Sigmoid colon (tissue), 7 donors: ENCODE measurements around the gene RPS27. TPM values are rescaled to one million over a fixed set of nuclear protein-coding genes. Genes with fewer than 3 reads are reported as not detected.
"Not testable (repeated sequence)": the region's sequence is repeated elsewhere in the genome, so short reads cannot be mapped to it uniquely, and the experiment has no call there.

ENCODE experiments used
- DNase-seq: peaks from one replicate; pipeline ENCODE4 v3.0.0-alpha.2; 2019
- H3K27ac ChIP-seq, 4 donors: fragments of 200-600 bp; sonication (generic); one replicate each; pipeline ENCODE4 v1.5.1; 2016 to 2019; ENCODE audit warnings: mild to moderate bottlenecking in 1 of 4
- H3K27me3 ChIP-seq, 3 donors: fragments of 200-600 bp; sonication (generic); one replicate each; pipeline ENCODE4 v1.5.1; 2019; ENCODE audit warnings: mild to moderate bottlenecking in 1 of 3
- H3K36me3 ChIP-seq, 4 donors: fragments of 200-600 bp; sonication (generic); one replicate each; pipeline ENCODE4 v1.5.1; 2016 to 2019
- H3K4me1 ChIP-seq, 4 donors: fragments of 200-600 bp; sonication (generic); one replicate each; pipeline ENCODE4 v1.5.1; 2017 to 2019
- H3K4me3 ChIP-seq, 4 donors: fragments of 200-600 bp; sonication (generic); one replicate each; pipeline ENCODE4 v1.5.1; 2017 to 2019; ENCODE audit warnings: mild to moderate bottlenecking in 2 of 4, moderate library complexity in 1 of 4
- H3K9me3 ChIP-seq, 4 donors: fragments of 200-600 bp in 3 of 4; sonication (generic) in 3 of 4; one replicate each; pipeline versions ENCODE4 v1.5.1 to v1.6.1; 2013 to 2019
- CTCF ChIP-seq, 4 experiments: fragments of 450-650 bp in 3 of 4; fragments of 200-600 bp in 1 of 4; IDR thresholded peaks; one replicate each; pipeline ENCODE4 v1.5.1; 2016 to 2019; ENCODE audit warnings: antibody characterized with exemption in 4 of 4, mild to moderate bottlenecking in 3 of 4, moderate library complexity in 2 of 4
- EP300 ChIP-seq, 4 donors: sonication (generic); formaldehyde crosslinking; IDR thresholded peaks; one replicate each; pipeline ENCODE4 v1.6.1; 2017; ENCODE audit warnings: antibody characterized with exemption in 4 of 4
- POLR2A ChIP-seq, 2 donors: fragments of 450-650 bp; IDR thresholded peaks; one replicate each; pipeline ENCODE4 v1.6.1; 2016; ENCODE audit warnings: antibody characterized with exemption in 2 of 2, mild to moderate bottlenecking in 2 of 2, moderate library complexity in 2 of 2
- POLR2AphosphoS5 ChIP-seq, 4 donors: sonication (generic); formaldehyde crosslinking; IDR thresholded peaks; one replicate each; pipeline ENCODE4 v1.6.1; 2017; ENCODE audit warnings: antibody characterized with exemption in 4 of 4
- WGBS, 2 donors: extraction: QIAGEN DNeasy Blood & Tissue Kit; methylation state at CpG; one replicate each; pipeline ENCODE4 v1.1.7; 2013; 5-methylcytosine and 5-hydroxymethylcytosine counted together
- intact Hi-C: fragments of 100-400 bp; cut with DNase I; formaldehyde crosslinking; loops from one replicate; pipeline ENCODE4 v1.15.1; 2023
- polyA plus RNA-seq, 3 donors: library from polyadenylated mRNA; stranded (reverse); fragments of 200-250 nt; gene quantifications; one replicate each; pipeline ENCODE4 v1.2.3, GENCODE V29; 2013
- small RNA-seq, 3 donors: library from RNA; depleted of rRNA; stranded (forward); fragments of <200 nt; gene quantifications; one replicate each; pipeline ENCODE3, GENCODE V24; 2016
- total RNA-seq, 4 donors: library from RNA; depleted of rRNA; stranded (reverse); fragments of >200 nt; gene quantifications; one replicate each; pipeline ENCODE4 v1.1.0, GENCODE V29; 2016
- donor health status: healthy with polysubstance abuse.
- donor health status: Bipolar disorder and iron deficiency.
- donor health status: healthy.

Gene RPS27
- total and polyA plus RNA-seq, 7 donors, result 1,466 to 20,490 (median 4,347) TPM

GRCh38 chr1:154019269-154019668 is 28.7 kb downstream of the RPS27 start:
- DNase-seq, result no peak
- 89 to 90% methylated on average over 4 of the region's 4 CpGs for WGBS, 2 donors
- Histone ChIP-seq H3K9me3 (no peaks in the 10 kb centered on the region), H3K4me3 (no peak overlapping the region), H3K36me3 (no peaks in the 10 kb centered on the region), H3K4me1 (no peaks in the 10 kb centered on the region), H3K27ac (no peak overlapping the region), H3K27me3 (no peaks in the 10 kb centered on the region)
- no peak for TF ChIP-seq EP300 (IDR thresholded peaks at IDR 0.05)
- no peak for TF ChIP-seq POLR2A (IDR thresholded peaks at IDR 0.05)
- no peak for TF ChIP-seq POLR2AphosphoS5 (IDR thresholded peaks at IDR 0.05)
- intact Hi-C loops, result no loop called here

- TF ChIP-seq CTCF (IDR thresholded peaks at IDR 0.05) (no peak), EP300 (IDR thresholded peaks at IDR 0.05) (no peak), POLR2A (IDR thresholded peaks at IDR 0.05) (no peak), POLR2AphosphoS5 (IDR thresholded peaks at IDR 0.05) (no peak)
- Histone ChIP-seq H3K27ac (no peak overlapping the region), H3K4me3 (no peak overlapping the region), H3K36me3 (no peaks in the 10 kb centered on the region), H3K4me1 (no peaks in the 10 kb centered on the region), H3K27me3 (no peaks in the 10 kb centered on the region), H3K9me3 (no peaks in the 10 kb centered on the region)
- intact Hi-C loops, result no loop called here
- DNase-seq, result no peak
- WGBS, 2 donors, result 86 to 89% methylated on average over 1 of the region's 1 CpG
Measured at GRCh38 chr1:154019940-154020339, 29.4 kb downstream of the RPS27 start.

GRCh38 chr1:154033697-154034096 is 43.1 kb downstream of the RPS27 start:
- H3K4me3 ChIP-seq, H3K36me3 ChIP-seq, H3K4me1 ChIP-seq, H3K27ac ChIP-seq, DNase-seq, H3K27me3 ChIP-seq, H3K9me3 ChIP-seq, intact Hi-C loops: not testable (repeated sequence)
- 91 to 94% methylated on average over 1 of the region's 1 CpG for WGBS, 2 donors

Small RNAs within 50 kb of the gene (small RNA-seq; reads per million reads assigned to genes)
- 0 to 0.18 (median 0) reads per million in 3 donors for gene MIR6737
- 0 reads per million in 3 donors for gene RNU6-179P

Other genes with a start within 250 kb of the RPS27 start
- gene SLC27A3, start 215.4 kb upstream of the RPS27 start, total RNA-seq, result 10 to 100 TPM; 19.7 to 45.7 (median 23.9) TPM
- 10 to 100 TPM in 2 of 3 donors, 1 to 10 TPM in 1; 1.6 to 23.4 (median 15.0) TPM for gene SLC27A3, start 215.4 kb upstream of the RPS27 start, polyA plus RNA-seq
- 10 to 100 TPM; 16.4 to 37.4 (median 19.8) TPM for gene GATAD2B, start 67.8 kb upstream of the RPS27 start, total RNA-seq
- gene GATAD2B, start 67.8 kb upstream of the RPS27 start, polyA plus RNA-seq, result 1 to 10 TPM; 1.8 to 7.9 (median 3.9) TPM
- 10 to 100 TPM; 17.9 to 34.9 (median 23.1) TPM for gene DENND4B, start 44.0 kb upstream of the RPS27 start, total RNA-seq
- 10 to 100 TPM in 1 of 3 donors, 1 to 10 TPM in 2; 4.9 to 41.6 (median 9.0) TPM for gene DENND4B, start 44.0 kb upstream of the RPS27 start, polyA plus RNA-seq
- 10 to 100 TPM; 13.7 to 23.3 (median 15.0) TPM for gene CRTC2, start 32.1 kb upstream of the RPS27 start, total RNA-seq
- gene CRTC2, start 32.1 kb upstream of the RPS27 start, polyA plus RNA-seq, result 10 to 100 TPM; 17.8 to 32.9 (median 18.6) TPM
- 10 to 100 TPM; 50.7 to 80.3 (median 76.1) TPM for gene SLC39A1, start 27.2 kb upstream of the RPS27 start, total RNA-seq
- gene SLC39A1, start 27.2 kb upstream of the RPS27 start, polyA plus RNA-seq, result 10 to 100 TPM; 25.7 to 97.5 (median 28.8) TPM
- 10 to 100 TPM in 2 of 4 donors, 1 to 10 TPM in 2; 7.9 to 13.8 (median 10.2) TPM for gene CREB3L4, start 22.9 kb upstream of the RPS27 start, total RNA-seq
- gene CREB3L4, start 22.9 kb upstream of the RPS27 start, polyA plus RNA-seq, result 10 to 100 TPM in 2 of 3 donors, 1 to 10 TPM in 1; 7.9 to 18.0 (median 16.8) TPM
- 100 to 1,000 TPM; 171 to 293 (median 219) TPM for gene JTB, start 13.1 kb upstream of the RPS27 start, total RNA-seq
- 100 to 1,000 TPM; 220 to 324 (median 286) TPM for gene JTB, start 13.1 kb upstream of the RPS27 start, polyA plus RNA-seq
- gene RAB13, start 4.4 kb upstream of the RPS27 start, total RNA-seq, result 10 to 100 TPM; 34.1 to 72.8 (median 40.7) TPM
- gene RAB13, start 4.4 kb upstream of the RPS27 start, polyA plus RNA-seq, result 100 to 1,000 TPM; 117 to 275 (median 261) TPM
- under 1 TPM in 2 of 4 donors, not detected in 2; under 0.01 TPM for gene NUP210L, start 164.3 kb downstream of the RPS27 start, total RNA-seq
- gene NUP210L, start 164.3 kb downstream of the RPS27 start, polyA plus RNA-seq, result under 1 TPM in 1 of 3 donors, not detected in 2; 0.01 TPM
- 100 to 1,000 TPM in 2 of 4 donors, 10 to 100 TPM in 2; 68.1 to 175 (median 96.6) TPM for gene TPM3, start 201.3 kb downstream of the RPS27 start, total RNA-seq
- 100 to 1,000 TPM; 338 to 456 (median 402) TPM for gene TPM3, start 201.3 kb downstream of the RPS27 start, polyA plus RNA-seq
- gene CFAP141, start 215.6 kb downstream of the RPS27 start, total RNA-seq, result not detected
- not detected for gene CFAP141, start 215.6 kb downstream of the RPS27 start, polyA plus RNA-seq
- 10 to 100 TPM; 36.4 to 58.2 (median 53.5) TPM for gene UBAP2L, start 230.2 kb downstream of the RPS27 start, total RNA-seq
- gene UBAP2L, start 230.2 kb downstream of the RPS27 start, polyA plus RNA-seq, result 10 to 100 TPM; 23.4 to 80.8 (median 27.6) TPM